ENCODE results near the gene RLN2.
"Not testable (repeated sequence)": the region's sequence is repeated elsewhere in the genome, so short reads cannot be mapped to it uniquely, and the experiment has no call there.

DNA sequence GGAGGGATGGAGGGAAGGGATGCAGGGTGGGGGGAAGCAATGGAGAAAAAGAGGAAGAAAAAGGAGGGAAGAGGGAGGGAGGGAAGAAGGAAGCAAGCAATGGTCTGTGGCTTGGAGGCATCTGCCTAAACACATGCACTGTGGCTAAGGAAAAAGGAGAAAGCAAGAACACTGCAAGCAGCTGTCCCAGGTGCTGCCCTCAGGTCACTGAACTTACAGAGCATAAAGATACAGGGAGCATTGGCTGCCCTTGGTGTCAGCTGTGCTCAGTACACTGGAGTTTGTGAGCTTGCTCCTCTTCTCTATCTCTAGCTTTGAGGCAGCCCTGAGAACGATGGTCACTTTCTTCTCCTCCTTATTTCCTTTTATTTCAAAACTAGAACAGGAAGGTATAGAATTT, 17.1 kb upstream of the RLN2 start:
- TF ChIP-seq, protein P1, sequence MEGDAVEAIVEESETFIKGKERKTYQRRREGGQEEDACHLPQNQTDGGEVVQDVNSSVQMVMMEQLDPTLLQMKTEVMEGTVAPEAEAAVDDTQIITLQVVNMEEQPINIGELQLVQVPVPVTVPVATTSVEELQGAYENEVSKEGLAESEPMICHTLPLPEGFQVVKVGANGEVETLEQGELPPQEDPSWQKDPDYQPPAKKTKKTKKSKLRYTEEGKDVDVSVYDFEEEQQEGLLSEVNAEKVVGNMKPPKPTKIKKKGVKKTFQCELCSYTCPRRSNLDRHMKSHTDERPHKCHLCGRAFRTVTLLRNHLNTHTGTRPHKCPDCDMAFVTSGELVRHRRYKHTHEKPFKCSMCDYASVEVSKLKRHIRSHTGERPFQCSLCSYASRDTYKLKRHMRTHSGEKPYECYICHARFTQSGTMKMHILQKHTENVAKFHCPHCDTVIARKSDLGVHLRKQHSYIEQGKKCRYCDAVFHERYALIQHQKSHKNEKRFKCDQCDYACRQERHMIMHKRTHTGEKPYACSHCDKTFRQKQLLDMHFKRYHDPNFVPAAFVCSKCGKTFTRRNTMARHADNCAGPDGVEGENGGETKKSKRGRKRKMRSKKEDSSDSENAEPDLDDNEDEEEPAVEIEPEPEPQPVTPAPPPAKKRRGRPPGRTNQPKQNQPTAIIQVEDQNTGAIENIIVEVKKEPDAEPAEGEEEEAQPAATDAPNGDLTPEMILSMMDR (IDR thresholded peaks at IDR 0.05) = not testable (repeated sequence)
- TF ChIP-seq POLR2A (IDR thresholded peaks at IDR 0.05) = not testable (repeated sequence)
